Hindlimb muscle (tissue), 1 donor: ENCODE results near the gene POMGNT1. TPM values are rescaled to one million over a fixed set of nuclear protein-coding genes. Genes with fewer than 3 reads are reported as not detected.

ENCODE experiments used
- DNase-seq: peaks from one replicate; pipeline ENCODE4 v3.0.0-alpha.2; 2013
- polyA plus RNA-seq: library from polyadenylated mRNA; unstranded; fragments of 120-200 nt; gene quantifications from one replicate; pipeline ENCODE4 v1.2.1, GENCODE V29; 2013; ENCODE audit not compliant: insufficient read length

The POMGNT1 gene
- polyA plus RNA-seq, 1 donor, result 47.4 TPM

DNA sequence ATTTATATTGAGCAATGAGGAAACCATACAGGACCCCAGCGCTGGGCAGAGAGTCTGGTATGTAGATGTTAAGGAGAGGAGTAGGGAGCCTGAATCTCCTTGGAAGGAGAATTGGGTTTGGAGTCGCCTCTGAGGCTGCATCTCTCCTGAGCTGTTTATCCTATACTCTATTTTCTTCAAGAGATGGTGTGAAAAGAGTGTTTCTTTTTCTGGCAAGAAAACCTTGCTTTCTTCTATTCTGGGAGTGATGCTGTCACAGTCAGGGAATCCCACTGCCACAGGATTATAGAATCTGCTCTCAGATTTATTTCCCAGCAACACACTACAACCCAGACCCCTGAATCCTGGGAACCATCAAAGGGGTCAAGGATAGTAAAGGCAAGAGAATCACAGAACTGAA is 8.2 kb upstream of the POMGNT1 start:
- DNase-seq, result no peak

DNA sequence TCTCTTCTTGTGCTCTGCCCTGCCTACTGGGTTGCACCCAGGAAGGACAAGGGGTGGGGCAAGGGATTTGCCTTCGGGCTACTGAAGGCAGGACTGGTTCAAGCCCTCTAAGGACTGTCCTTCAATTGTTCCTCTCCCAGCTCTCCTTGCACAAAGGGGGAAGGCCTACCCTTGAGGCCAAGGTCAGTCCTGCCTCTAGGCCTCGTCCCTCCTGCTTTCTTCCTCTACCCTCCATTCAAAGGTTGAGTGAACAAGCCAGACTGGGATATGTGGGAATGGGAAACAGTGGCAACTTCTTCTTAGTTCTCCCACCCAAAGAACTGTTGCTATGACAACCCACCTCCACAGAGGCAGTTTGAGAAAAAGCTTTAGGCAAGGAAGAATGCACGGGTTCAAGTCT is 7.6 kb upstream of the POMGNT1 start:
- DNase-seq, result no peak

DNA sequence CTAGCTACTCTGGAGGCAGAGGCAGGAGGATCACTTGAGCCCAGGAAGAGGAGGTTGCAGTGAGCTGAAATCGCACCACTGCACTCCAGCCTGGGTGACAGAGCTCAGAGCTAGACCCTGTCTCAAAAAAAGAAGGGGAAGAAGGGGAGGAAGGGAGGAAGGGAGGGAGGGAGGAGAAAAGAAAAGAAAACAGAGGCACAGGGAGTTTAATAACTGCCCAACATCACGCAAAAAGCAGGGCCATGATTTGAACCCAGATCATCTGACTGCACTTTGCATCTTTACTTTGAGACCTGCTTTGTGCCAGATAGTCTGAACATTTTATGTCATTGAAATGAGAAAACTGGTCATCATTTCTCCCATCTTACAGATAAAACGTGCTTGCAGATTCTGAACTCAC is 6.9 kb upstream of the POMGNT1 start:
- DNase-seq, result no peak

DNA sequence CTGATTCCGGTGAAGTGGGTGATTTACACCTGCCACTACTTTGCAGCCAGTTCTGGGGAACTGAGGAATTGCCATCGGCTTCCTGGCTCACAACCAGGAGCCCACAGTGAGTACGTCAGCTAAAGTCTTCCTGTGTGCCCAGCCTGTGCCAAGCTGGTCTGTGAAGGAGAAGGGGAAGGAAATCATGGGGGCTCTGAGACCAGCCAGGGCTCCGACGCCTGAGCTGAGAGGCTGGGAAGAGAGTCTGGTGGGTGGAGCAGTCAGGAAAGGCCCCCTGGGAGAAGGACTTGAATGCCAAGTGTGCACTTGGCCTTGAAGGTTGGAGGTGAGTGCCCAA is 6.1 kb upstream of the POMGNT1 start:
- DNase-seq, result no peak

DNA sequence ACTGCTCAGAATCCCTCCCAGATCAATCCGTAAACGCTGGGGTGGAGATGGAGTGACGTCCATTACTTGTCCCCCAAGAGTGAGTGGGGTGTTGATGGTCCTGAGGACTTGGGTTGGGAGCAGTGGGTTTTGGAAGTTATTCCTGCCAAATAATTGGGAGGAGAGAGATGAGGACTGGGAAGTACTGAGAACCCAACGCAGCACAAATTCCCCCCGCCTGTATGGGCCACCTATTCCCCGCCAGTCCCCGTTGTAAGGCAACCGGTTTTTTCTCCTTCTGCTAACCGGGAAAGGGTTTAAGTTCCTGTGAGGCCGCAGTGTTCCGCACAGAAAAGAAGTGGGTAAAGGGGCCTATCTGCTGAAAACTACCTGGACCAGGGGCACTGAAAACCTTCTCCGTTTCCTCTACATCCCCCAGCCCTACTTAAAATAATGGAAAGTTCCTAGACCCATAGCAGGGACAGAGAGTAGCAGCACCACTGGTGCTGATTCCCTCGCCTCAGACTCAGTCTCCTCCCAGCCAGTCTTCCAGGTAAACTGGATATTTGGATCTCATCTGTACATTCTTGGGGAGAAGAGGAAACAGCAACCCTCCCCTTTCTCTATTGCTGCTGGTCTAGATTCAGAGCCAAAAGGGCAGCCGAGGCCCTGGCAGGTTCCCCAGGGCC is 5.6 kb upstream of the POMGNT1 start:
- DNase-seq, result no peak

DNA sequence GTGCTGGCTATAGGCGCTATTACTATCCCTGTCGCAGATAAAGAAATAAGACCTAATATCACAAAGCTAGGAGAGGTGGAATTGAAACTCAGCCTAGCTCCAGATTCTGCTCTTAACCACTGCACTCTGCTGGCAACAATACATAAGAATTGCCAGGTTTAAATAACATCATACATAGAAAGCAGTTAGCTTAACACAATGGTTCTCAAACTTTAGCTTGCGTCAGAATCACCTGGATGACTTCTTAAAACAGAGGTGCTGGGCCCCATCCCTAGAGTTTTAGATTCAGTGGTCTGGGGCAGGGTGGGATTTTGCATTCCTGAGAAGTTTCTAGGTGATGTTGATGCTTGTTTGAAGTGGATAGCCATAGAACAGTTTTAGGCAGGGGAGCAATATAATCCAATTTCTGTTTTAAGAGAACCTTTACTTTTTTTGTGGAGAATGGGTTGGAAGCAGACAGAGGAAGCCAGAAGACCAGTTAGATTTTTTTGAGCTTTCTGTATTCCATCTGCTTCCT is 1.1 kb upstream of the POMGNT1 start:
- no peak for DNase-seq

DNA sequence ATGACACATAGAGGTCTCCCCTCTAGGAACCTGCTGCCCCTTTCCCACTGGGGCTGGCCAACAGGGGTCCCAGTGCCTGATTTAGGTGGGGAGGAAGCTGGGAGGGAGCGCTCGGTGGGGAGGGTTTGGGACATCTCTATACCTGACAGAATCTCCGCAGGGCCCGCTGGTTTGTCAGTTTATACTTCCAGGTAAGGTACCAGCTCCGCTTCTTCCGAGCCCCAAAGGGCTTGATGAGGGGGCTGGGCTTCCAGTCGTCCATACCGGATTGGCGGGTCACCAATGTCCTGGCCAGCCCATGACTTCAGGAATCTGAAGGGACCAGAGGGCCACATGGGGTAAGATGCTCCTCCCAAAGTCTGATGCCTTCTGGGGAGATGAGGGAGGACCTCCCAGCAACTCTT is 672 bp downstream of the POMGNT1 start:
- no peak for DNase-seq

DNA sequence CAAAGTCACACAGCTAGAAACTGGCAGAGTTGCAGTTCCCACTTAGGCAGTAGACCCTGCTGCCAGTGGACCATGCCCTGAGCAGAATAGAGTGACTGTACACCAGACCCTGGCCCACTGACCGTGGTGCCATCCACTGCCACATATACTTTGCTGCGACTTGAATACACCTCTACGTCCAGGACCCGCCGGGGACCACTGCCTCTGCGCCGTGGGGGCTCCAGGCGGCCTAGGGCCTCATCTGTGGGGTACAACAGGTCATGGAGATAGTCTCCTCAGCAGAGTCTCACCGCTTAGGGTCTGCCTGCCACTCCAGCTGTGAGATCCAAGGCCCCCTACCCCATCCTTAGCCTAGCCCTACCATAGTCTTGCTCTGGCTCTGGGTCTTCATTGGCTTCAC is 1.6 kb downstream of the POMGNT1 start:
- DNase-seq, result no peak

DNA sequence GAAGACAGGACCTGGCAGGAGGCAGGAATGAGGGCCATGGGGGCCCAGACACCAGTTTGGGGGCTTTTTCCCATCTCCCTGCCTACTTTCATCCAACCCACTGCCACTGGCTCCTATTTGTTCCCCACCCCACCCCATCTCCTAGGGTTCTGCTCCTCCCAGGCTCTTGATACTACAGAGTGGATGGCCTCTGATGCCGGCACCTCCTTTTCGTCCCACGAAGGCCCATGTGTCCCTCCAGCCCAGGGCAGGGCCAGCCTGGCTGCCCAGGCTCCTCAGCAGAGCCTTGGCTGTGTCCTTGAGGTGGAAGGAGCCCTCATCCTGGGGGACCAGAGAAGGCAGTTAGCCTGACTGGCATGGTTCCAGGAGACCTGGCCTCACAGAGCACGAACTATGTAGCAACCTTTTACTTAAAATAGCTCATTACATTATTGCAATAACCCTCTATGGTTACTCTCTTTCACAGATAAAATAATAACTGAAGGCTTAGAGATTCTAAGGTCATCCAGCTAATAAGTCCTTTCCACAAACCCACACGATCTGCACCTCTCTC is 3.5 kb downstream of the POMGNT1 start:
- DNase-seq, result no peak

DNA sequence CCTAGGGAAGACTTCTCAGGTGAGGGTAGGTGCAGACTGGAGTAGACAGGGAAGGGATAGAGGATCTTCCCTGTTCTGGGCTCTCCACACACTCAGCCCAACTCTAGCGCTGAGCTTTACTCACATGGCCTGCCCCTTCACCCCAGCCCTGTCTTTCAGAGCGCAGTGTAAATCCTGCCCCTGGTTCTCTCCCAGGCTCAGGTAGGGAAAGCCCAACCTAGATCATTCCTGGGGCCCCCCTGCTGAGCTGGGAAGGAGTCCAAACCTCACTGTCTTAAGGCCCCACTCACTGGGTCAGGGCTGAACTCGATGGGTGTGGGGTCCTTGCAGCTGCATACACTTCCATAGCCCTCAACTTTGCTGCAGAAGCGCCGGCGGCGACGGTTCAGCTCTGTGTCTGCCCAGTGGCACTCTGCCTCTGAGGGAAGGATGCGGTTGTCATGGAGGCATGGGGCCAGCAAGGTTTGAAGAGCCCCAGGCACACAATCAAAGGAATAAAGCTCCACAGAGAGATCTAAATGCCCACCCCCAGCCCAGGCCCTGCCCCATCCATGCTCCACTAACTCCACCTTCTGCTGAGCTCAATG is 4.2 kb downstream of the POMGNT1 start:
- no peak for DNase-seq

DNA sequence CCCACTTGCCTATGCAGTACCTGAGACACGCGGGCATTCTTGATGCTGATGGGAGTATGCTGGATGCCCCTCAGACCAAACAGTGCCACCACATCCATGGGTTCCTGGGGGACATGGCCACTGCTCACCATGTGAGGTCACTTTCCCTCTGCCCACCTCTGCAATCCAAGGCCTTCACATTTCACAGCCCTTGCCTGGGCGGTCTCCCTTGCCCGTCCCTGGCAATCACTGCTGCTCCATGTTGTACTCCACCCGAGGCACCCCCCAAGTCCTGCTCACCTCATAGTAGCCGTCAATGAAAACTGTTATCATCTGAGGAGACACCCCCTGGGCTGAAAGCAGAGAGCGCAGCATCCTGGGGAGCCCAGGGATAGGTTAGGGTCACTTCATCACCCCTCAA is 4.9 kb downstream of the POMGNT1 start:
- no peak for DNase-seq

DNA sequence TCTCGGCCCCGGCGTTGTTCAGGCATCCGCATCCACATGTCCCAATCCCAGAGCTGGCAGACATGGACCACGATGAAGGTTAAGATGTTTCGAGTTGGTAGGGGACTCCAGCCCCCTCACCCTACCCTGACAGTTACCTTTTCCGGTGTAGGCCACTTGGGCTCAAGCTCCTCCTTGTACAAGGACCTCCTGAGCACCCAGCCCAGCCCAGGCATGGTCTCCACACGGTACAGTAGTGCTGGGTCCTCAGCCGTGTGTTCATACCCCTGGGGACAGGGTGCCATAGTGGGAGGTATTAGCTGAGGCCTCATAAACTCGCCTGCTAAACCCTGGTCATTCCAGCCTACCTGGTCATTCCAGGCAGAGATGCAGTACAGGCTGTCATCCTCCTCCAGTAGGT is 6.1 kb downstream of the POMGNT1 start:
- no peak for DNase-seq

DNA sequence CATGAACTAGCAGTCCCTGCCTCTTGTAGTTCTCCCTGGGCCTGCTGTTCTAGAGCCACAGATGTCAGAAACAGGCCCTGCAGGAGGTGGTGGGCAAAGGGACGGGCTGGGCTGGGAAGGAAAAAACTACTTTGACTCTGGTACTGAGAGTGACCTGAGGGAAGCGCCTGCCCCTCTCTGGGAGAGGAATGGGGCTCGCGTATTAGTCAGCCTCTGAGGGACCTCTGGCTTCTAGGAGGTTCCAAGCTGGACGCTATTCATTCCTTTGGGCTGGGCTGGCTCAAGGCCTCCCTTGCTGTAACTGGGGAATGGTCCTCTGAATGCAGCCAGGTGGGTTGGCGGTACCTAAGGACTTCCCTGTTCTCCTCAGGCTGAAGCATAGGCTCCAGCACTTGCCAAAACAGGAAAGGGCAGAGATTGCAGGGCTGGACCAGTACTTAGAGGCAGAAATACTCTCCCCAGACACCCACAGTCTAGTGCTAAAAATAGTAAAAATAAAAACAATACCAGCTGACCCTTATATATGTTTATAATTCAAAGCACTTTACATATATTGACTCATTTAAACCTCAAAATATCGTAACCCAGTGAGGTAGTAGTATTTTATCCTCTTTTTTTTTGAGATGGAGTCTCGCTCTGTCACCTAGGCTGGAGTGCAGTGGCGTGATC is 7.1 kb downstream of the POMGNT1 start:
- no peak for DNase-seq

DNA sequence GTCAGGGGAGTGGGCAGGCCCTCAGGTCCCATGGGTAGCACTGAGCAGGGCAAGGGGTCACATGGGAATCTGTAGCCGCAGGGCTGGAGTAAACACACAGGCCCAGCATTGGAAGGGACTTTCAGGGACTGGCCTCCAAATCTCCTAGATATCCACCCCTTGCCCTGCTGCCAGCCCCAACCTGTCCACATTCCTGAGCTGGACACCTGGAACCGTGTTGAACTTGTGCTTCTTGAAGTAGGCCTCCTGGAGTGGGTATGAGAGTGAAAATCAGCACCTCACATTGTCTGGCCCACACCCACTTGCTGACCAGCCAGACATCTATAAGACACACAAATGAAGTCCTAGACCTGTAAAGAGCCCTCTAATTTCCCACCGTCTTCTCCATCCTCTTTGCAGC is 7.7 kb downstream of the POMGNT1 start:
- DNase-seq, result no peak

DNA sequence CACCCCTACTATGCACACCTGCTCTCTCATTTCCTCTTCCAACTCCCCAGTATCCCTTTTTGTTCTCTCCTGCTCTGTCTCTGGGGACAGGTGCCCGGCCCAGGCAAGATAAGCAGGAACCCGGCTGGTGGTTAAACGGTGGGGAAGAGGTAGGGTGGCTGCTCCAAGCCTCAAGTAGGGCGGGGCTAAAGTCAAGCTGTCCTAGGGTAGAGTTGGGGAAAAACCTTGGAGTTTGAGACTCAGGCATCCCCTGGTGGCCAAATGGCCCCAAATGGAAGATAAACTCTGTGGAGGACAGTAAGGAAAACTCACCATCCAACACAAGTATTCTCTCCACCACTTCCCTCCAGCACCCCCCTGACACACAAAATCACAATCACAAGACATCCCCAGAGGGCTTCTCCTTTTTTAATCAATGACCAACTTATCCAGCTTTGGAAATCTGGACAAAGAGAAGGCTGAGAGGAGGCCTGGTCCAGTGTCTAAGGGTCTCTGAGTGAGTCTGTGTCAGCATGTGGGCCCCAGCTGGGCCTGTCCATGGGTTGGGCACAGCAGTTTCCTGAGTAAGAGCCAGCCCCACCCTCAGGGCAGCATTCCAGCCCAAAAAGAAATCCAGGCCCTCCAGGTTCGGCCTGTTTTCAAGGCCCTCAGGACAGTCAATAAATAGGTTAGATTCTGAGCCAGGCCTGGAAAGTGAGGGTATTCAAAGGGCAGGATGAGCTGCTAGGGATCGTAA is 9.8 kb downstream of the POMGNT1 start:
- no peak for DNase-seq

DNA sequence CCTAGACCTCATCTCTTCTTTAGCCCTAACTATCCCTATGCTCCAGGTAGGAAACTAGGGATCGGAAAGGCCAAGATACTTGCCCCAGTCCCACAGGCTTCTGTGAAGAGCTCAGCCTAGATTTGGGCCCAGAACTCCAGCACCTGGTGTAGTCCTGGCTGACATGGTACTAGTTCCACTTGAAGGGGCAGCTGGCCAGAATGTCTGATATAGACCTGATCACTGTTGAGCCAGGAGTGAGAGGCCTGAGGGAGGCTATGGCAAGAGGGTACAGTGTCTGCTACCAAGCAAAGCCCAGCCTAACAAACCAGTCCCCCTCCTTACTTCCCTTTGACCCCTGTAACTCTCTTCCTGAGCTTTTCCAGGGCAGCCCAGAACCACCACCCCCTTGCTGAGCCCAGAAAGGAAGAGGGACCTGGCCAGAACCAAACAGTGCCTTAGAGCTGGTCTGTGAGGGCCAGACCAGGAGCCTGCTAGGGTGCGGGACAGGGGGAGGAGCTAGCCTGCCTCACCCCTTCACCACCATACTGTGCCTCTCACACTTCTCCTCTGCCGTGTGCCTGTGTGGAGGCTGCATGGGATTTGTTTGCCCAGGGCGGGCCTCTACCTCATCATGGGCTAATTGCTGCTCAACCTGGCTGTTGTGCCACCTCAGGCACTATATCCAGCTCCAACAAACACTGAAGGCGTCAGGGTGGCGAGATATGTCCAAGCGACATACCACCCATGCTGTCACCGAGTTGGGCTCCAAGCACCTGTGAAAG is 10.9 kb downstream of the POMGNT1 start:
- no peak for DNase-seq

DNA sequence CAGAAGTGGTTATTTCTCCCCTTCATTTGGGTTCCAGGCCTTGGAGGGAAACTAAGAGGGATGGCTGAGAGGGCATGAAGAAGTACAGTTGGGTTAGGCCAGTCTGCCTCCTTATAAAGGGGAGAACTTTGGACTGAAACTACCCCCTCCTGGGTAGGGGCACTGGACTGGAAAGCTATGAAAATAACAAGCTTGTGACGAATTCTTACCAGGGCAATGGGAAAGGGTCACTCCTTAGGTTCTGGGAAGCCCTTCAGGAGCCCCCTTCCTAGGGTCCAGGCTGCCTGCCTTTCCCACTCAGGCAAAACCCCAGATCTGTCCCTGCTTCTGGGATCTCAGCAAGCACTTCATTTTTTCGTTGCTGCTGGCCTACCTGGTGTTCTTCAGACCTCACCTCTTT is 12.2 kb downstream of the POMGNT1 start:
- no peak for DNase-seq

DNA sequence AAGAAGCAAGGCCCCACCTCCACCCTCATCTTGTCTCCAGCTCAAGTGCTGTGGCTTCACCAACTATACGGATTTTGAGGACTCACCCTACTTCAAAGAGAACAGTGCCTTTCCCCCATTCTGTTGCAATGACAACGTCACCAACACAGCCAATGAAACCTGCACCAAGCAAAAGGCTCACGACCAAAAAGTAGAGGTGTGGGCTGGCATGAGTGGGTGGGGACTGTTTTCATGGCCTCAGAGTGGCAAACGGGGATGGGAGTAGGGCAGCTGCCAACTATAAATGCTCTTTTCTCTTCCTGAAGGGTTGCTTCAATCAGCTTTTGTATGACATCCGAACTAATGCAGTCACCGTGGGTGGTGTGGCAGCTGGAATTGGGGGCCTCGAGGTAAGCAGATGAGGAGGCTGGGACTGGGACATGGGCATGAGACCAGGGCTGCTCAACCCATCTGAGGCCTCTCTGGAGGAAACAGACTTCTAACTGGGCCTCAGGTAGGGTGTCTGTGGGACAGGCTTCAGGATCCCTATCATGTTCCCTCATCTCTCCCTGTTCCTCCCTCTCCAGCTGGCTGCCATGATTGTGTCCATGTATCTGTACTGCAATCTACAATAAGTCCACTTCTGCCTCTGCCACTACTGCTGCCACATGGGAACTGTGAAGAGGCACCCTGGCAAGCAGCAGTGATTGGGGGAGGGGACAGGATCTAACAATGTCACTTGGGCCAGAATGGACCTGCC is 13.1 kb downstream of the POMGNT1 start:
- DNase-seq, result no peak

DNA sequence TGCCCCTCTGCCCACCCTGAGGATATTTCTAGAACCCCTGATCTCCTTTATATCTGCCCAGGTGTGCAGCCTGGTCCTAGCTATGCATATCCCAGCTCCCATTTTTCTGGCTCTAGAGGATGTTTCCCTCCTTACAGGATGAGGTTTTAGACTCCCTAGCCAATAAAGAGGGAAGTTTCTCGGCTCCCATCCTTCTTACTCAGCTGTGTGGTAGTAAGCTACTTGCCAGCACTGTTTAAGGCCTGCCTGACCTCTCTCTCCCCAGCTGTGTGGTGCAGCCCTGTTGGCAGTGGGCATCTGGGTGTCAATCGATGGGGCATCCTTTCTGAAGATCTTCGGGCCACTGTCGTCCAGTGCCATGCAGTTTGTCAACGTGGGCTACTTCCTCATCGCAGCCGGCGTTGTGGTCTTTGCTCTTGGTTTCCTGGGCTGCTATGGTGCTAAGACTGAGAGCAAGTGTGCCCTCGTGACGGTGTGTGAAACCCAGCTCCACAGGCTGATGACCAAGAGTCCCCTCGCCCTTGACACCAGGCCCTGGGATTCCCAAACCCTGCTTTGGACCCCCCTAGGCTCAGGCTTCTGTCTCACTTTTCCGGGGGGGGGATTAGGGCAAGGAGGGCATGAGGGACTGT is 14.2 kb downstream of the POMGNT1 start:
- DNase-seq, result no peak

DNA sequence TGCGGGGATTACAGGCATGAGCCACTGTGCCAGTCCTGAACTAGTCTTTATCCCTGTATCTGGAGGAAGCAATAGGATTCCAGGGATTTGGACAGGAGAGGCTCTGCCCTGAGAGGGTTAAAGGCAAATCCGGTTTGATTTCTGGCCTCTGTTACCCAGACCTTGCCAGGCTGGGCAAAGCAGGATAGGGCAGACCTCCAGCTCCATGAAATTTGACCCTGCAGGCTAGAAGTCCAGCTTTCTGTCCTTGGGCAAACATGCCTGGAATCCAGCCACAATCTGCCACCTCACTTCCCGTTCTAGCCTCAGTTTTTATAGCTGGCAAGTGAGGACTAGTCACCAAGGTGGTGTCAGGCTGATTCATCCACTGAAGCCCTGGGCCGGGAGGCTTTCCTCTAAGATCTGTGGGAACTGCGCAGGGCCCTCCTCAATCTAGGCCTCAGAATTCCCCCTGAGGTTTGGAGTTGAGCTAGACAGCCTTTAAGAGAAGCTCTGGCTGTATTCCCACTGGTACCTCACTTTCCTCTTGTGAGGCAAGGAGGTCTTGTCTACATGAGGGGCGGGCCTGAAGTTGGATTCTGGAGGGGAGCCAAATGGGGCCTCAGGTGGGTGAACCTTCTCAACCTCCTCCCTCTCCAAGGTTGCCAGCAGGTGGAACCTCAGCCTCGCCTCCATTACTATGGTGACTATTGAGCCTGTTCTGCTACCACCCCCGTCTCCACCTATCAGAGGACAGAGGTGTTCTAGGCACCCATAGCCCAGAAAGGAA is 15.0 kb downstream of the POMGNT1 start:
- peak; percentile 28 for DNase-seq
